Kidney (tissue), 14 donors: Measurements from ENCODE around the gene ACY1. TPM values are rescaled to one million over a fixed set of nuclear protein-coding genes. Genes with fewer than 3 reads are reported as not detected.
A peak's percentile ranks its signal among the peaks of the same experiment; 100 is the strongest.

ENCODE experiments used
- DNase-seq, 5 donors: peaks; one replicate each; pipeline ENCODE4 v3.0.0-alpha.2; 2013 to 2020
- FAIRE-seq: peaks from 2 replicates; lab custom pipeline; 2012; peaks lifted over from hg19 to GRCh38; lab: Jason Lieb, UNC
- H3K27ac ChIP-seq, 2 donors: one replicate each; pipeline ENCODE4 v1.7.0; 2013; ENCODE audit warnings: low read depth in 2 of 2, low read length in 2 of 2, inconsistent platforms in 1 of 2
- H3K27me3 ChIP-seq: one replicate; pipeline ENCODE4 v1.7.1; 2013; ENCODE audit warnings: low read length, inconsistent platforms; ENCODE audit not compliant: control insufficient read depth, insufficient read depth
- H3K36me3 ChIP-seq, 3 donors: one replicate each; pipeline versions ENCODE4 v1.7.0 to v1.7.1; 2013; ENCODE audit warnings: low read length in 3 of 3, control low read depth in 1 of 3, inconsistent platforms in 1 of 3; ENCODE audit not compliant: insufficient read depth in 3 of 3, control insufficient read depth in 2 of 3
- H3K4me1 ChIP-seq, 3 donors: one replicate each; pipeline versions ENCODE4 v1.7.0 to v1.7.1; 2013; ENCODE audit warnings: low read length in 3 of 3, inconsistent platforms in 1 of 3, low read depth in 1 of 3; ENCODE audit not compliant: control insufficient read depth in 2 of 3, insufficient read depth in 2 of 3
- H3K4me3 ChIP-seq, 3 donors: one replicate each; pipeline versions ENCODE4 v1.7.0 to v1.8.1; 2013; ENCODE audit warnings: low read length in 3 of 3, control low read depth in 1 of 3, inconsistent platforms in 1 of 3
- H3K9ac ChIP-seq, 3 donors: one replicate each; pipeline versions ENCODE4 v1.7.0 to v1.7.1; 2013; ENCODE audit warnings: low read length in 3 of 3, control low read depth in 1 of 3, inconsistent platforms in 1 of 3
- H3K9me3 ChIP-seq, 3 donors: one replicate each; pipeline versions ENCODE4 v1.7.0 to v1.7.1; 2013; ENCODE audit warnings: low read length in 3 of 3, control low read depth in 1 of 3, inconsistent platforms in 1 of 3; ENCODE audit not compliant: control insufficient read depth in 2 of 3, insufficient read depth in 1 of 3
- CTCF ChIP-seq: IDR thresholded peaks from 3 replicates; pipeline ENCODE4 v1.5.1; 2012; ENCODE audit warnings: mild to moderate bottlenecking, moderate library complexity, borderline replicate concordance; ENCODE audit not compliant: insufficient read depth; ENCODE audit errors: extremely low read depth
- intact Hi-C: fragments of 100-400 bp; cut with DNase I; formaldehyde crosslinking; loops from one replicate; pipeline ENCODE4 v1.11.1; 2022
- polyA plus RNA-seq: library from polyadenylated mRNA; stranded (reverse); fragments of 350-450 nt; fragmentation: Illumina TruSeq; extraction: RNeasy Lipid Tissue Mini Kit (QIAGEN cat#74804); gene quantifications from one replicate; pipeline ENCODE4 v1.2.3, GENCODE V29; 2014; ENCODE audit warnings: low read depth, low replicate concordance; ENCODE audit not compliant: insufficient read depth
- total RNA-seq: library from RNA; stranded (reverse); fragmentation: NEBNext Ultra II Directional; extraction: Animal tissue kit (Norgen Biotek cat#: 25700); gene quantifications from one replicate; pipeline ENCODE4 v1.2.1, GENCODE V29; 2021
- donor health status: control.
- donor health status: control.
- donor health status: control.
- donor health status: control.
- donor health status: control.
- donor health status: DM: yes; HTN: yes; CAD: no.
- donor health status: Normal renal cell carcinoma (clear cell type).

Gene ACY1
- total and polyA plus RNA-seq, 2 donors from 2014 or later: 68.1 to 856 TPM

GRCh38 chr3:52023860-52024764, 40.8 kb downstream of the ACY1 start:
- Histone ChIP-seq H3K27ac (peak overlapping the region; percentile 6 to 18), H3K4me1 (peaks cover 0 to 34% (median 13%) of the 10 kb centered on the region in 3 donors), H3K27me3 (no peaks in the 10 kb centered on the region), H3K9ac (peak overlapping the region in 1 of 3 donors; percentile 46), H3K9me3 (no peaks in the 10 kb centered on the region), H3K36me3 (no peaks in the 10 kb centered on the region), H3K4me3 (no peak overlapping the region)
- DNase-seq (no peak), FAIRE-seq (no peak)
- TF ChIP-seq CTCF: no peak
- intact Hi-C loops: no loop called here

DNA sequence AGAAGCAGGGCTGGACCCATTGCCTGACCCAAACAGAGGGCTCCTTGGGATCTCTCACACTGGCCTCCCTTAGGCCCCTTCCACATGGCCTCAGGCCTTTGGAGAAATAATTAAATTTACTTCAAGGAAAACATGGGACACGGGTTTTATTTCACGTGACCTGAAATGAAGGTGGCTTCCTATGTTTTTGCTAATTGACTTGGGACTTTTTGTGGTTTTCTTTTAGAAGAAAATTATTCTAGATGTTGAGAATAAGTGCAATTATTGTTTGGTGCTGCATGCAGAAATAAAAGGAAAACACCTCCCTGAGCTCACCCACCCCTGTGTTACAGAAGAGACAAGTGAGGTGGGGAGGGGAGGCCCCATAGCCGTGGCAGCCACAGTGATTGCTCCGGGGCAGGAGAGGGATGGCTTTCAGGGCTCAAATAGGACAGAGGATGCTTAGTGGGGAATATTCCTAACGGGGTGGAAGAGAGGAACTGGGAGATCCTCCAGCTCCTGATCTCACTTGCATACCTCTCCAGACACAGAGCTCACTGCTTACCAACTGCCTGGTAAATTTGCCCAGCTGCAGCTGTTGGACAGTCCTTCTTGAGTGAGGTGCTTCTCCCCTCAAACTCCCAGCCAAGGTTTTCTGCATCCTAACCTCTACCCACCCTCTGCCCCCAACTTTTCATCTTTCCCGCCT, 41.6 kb downstream of the ACY1 start:
- FAIRE-seq: no peak
- no peak for TF ChIP-seq CTCF
- H3K27me3 ChIP-seq: no peaks in the 10 kb centered on the region

DNA sequence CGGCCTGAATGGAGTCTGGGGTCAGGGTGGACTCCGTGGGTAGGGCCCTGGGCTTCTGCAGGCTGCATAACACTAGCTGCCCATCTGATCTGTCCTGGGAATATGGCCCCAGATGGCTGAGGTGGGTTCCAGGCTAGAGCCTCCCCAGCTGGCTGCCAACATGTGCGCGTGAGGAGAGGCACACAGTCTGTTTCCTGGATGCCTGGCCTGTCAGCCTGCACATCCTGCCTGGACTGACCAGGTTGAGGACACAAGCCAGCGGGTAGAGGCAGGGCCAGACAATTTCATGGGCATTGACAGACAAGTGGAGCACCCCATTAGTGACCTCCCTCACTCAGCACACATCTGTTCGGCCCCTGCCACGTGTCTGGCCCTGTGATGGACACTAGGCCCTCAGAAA, 42.1 kb downstream of the ACY1 start:
- DNase-seq (no peak), FAIRE-seq (no peak)
- H3K36me3 ChIP-seq: no peaks in the 10 kb centered on the region
- peaks cover 0 to 27% (median 13%) of the 10 kb centered on the region in 3 donors for H3K4me1 ChIP-seq
- no peak for TF ChIP-seq CTCF
- no peaks in the 10 kb centered on the region for H3K27me3 ChIP-seq
- peak overlapping the region in 1 of 2 donors; percentile 36 for H3K27ac ChIP-seq
- no peak overlapping the region for H3K4me3 ChIP-seq
- intact Hi-C loops: no loop called here
- no peaks in the 10 kb centered on the region for H3K9me3 ChIP-seq
- no peak overlapping the region for H3K9ac ChIP-seq

More for the DNA sequence above, 41.6 kb downstream of the ACY1 start:
- Histone ChIP-seq H3K9me3 (no peaks in the 10 kb centered on the region), H3K27ac (peak overlapping the region in 1 of 2 donors; percentile 36), H3K9ac (no peak overlapping the region), H3K4me3 (no peak overlapping the region), H3K36me3 (no peaks in the 10 kb centered on the region), H3K4me1 (peaks cover 0 to 31% (median 13%) of the 10 kb centered on the region in 3 donors)
- intact Hi-C loops: no loop called here
- no peak for DNase-seq
